Right atrium auricular region (tissue), 2 donors: Measurements from ENCODE around the gene RITA1. TPM values are rescaled to one million over a fixed set of nuclear protein-coding genes. Genes with fewer than 3 reads are reported as not detected.

Source experiments
- DNase-seq: peaks from one replicate; pipeline ENCODE4 v3.0.0-alpha.2; 2019; ENCODE audit warnings: low spot score
- H3K27ac ChIP-seq, 2 donors: fragments of 200-600 bp; sonication (generic); 1 replicate in 1 of 2; 2 replicates in 1 of 2; pipeline ENCODE4 v1.5.1; 2016 to 2019
- H3K27me3 ChIP-seq, 2 donors: fragments of 200-600 bp; sonication (generic); one replicate each; pipeline versions ENCODE4 v1.5.1 to v1.6.0; 2017 to 2019
- H3K36me3 ChIP-seq: fragments of 200-600 bp; sonication (generic); one replicate; pipeline ENCODE4 v1.5.1; 2016
- H3K4me1 ChIP-seq, 2 donors: fragments of 200-600 bp; sonication (generic); one replicate each; pipeline versions ENCODE4 v1.5.1 to v1.6.0; 2017 to 2019
- H3K4me3 ChIP-seq, 2 donors: fragments of 200-600 bp; sonication (generic); 1 replicate in 1 of 2; 2 replicates in 1 of 2; pipeline ENCODE4 v1.5.1; 2017 to 2019; ENCODE audit warnings: mild to moderate bottlenecking in 1 of 2, moderate library complexity in 1 of 2
- H3K9me3 ChIP-seq, 2 donors: fragments of 200-600 bp; sonication (generic); one replicate each; pipeline ENCODE4 v1.5.1; 2019
- total RNA-seq, 2 donors: library from RNA; depleted of rRNA; stranded (reverse); fragments of >200 nt; gene quantifications; one replicate each; pipeline ENCODE4 v1.1.0, GENCODE V29; 2016
- TF ChIP-seq, protein P1 (sequence below), 2 donors: fragments of 200-600 bp; sonication (generic); IDR thresholded peaks; one replicate each; pipeline ENCODE4 v1.5.1; 2019; ENCODE audit warnings: antibody characterized with exemption in 2 of 2

RITA1 gene
- total RNA-seq, 2 donors from 2014 or later, result 18.2 to 25.4 TPM

GRCh38 chr12:113224955-113225354 is 39.4 kb downstream of the RITA1 start:
- H3K4me3 ChIP-seq, result no peak overlapping the region
- peaks cover 12% of the 10 kb centered on the region for H3K36me3 ChIP-seq
- peaks cover 0 to 75% of the 10 kb centered on the region in 2 donors for H3K4me1 ChIP-seq
- H3K27me3 ChIP-seq, result no peaks in the 10 kb centered on the region
- H3K27ac ChIP-seq, result peak overlapping the region in 1 of 2 donors; percentile 90
- no peak for DNase-seq
- H3K9me3 ChIP-seq, result no peaks in the 10 kb centered on the region
- TF ChIP-seq, protein P1, sequence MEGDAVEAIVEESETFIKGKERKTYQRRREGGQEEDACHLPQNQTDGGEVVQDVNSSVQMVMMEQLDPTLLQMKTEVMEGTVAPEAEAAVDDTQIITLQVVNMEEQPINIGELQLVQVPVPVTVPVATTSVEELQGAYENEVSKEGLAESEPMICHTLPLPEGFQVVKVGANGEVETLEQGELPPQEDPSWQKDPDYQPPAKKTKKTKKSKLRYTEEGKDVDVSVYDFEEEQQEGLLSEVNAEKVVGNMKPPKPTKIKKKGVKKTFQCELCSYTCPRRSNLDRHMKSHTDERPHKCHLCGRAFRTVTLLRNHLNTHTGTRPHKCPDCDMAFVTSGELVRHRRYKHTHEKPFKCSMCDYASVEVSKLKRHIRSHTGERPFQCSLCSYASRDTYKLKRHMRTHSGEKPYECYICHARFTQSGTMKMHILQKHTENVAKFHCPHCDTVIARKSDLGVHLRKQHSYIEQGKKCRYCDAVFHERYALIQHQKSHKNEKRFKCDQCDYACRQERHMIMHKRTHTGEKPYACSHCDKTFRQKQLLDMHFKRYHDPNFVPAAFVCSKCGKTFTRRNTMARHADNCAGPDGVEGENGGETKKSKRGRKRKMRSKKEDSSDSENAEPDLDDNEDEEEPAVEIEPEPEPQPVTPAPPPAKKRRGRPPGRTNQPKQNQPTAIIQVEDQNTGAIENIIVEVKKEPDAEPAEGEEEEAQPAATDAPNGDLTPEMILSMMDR (IDR thresholded peaks at IDR 0.05), result no peak

- Histone ChIP-seq H3K27me3 (no peaks in the 10 kb centered on the region), H3K4me3 (no peak overlapping the region), H3K4me1 (peaks cover 0 to 86% of the 10 kb centered on the region in 2 donors), H3K9me3 (no peaks in the 10 kb centered on the region), H3K36me3 (peaks cover 19% of the 10 kb centered on the region), H3K27ac (peak overlapping the region; percentile 83 to 95)
- TF ChIP-seq, protein P1 (IDR thresholded peaks at IDR 0.05), result peak in 1 of 2 donors; percentile 33
- no peak for DNase-seq
Measured at GRCh38 chr12:113226696-113227568, 41.4 kb downstream of the RITA1 start.

DNA sequence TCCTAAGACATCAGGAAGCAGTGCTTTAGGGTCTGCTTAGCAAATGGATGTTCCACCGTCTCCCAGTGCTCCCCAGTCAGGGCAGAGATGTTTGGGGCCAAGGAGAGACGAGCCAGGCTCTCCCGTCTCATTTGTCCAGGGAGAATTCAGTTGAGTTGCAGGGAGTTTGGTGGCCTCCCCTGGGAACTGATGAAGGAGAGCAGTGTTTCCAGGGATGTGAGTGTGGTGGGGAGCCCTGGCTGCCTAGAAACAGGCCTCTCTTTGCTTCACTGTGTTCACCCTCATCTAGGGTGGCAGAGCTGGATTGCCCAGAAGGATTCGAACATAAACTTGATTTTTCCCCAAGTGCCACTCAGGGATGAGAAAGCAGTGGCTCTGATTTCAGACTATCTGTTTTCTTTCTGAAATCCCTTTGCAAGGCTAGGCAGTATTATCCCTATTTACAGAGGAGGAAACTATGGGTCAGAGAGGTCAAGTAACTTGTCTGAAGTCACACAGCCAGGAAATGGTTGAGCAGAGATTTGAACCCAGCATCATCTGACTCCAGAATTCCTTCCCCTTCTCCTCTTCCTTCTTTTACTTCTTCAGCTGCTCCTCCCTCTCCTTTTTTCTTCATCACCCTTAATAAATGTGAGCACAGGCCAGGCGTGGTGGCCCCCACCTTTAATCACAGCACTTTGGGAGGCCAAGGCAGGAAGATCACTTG is 42.3 kb downstream of the RITA1 start:
- Histone ChIP-seq H3K4me3 (no peak overlapping the region), H3K27me3 (no peaks in the 10 kb centered on the region), H3K36me3 (peaks cover 28% of the 10 kb centered on the region), H3K4me1 (peaks cover 0 to 86% of the 10 kb centered on the region in 2 donors), H3K9me3 (no peaks in the 10 kb centered on the region), H3K27ac (peak overlapping the region; percentile 83 to 95)
- no peak for DNase-seq
- TF ChIP-seq, protein P1 (IDR thresholded peaks at IDR 0.05), result no peak

DNA sequence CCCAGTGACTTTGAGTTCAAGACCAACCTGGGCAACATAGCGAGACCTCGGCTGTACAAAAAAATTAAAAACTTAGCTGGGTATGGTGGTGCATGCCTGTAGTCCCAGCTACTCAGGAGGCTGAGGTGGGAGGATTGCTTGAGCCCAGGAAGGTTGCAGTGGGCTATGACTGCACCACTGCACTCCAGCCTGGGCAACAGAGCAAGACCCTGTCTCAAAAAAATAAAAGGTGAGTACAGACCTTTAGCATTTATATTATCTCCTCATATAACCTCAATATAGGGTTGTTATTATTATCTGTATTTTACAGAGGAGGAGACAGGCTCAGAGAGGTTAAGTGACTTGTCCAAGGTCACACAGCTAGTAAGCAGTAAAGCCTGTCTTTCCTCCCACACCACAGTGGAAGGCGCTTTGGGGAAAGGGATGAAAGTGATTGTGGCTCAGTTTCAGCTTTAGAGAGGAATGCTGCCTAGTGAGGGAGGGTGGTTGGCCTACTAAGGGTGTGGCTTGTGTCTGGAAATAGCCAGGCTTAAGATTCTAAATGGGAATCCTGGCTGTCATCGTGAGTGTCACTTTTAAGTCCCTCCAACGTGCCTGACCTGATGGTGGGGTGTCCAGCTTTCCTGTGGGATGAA is 43.0 kb downstream of the RITA1 start:
- Histone ChIP-seq H3K27me3 (no peaks in the 10 kb centered on the region), H3K9me3 (no peaks in the 10 kb centered on the region), H3K27ac (peak overlapping the region; percentile 83 to 95), H3K4me1 (peaks cover 0 to 86% of the 10 kb centered on the region in 2 donors), H3K36me3 (peaks cover 32% of the 10 kb centered on the region), H3K4me3 (no peak overlapping the region)
- TF ChIP-seq, protein P1 (IDR thresholded peaks at IDR 0.05), result no peak
- DNase-seq, result no peak

DNA sequence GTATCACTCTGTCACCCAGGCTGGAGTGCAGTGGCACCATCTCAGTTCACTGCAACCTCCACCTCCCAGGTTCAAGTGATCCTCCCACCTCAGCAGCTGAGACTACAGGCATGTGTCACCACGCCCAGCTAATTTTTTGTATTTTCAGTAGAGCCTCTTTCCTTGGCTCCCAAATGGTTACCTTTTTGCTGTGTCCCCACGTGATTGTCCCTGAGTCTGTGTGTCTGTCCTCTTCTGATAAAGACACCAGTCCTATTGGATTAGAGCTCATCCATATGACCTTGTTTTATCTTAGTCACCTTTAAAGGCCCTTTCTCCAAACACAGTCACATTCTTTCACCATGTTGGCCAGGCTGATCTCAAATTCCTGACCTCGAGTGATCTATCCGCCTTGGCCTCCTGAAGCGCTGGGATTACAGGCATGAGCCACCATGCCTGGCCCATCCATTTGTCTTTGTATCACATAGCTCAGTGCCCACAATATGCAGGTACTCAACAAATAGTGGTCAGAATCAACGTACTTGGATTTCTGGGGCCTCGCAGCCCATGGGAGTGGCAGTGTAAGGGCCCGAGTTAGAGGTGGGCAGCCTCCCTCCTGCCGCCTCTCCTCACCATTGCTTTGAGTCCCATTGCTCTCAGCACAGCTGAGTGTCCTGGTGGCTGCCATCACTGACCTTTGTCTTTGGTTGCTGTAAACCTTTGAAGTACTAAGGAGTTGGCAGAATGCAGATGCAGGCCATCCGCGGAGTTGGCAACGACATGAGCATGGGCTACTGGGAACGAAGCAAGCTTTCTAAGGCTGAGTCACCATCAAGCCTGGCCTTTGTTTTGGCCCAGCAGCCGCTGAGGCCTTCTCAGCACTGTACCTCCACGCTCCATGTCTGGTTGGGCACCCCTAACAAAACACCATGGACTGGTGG is 45.1 kb downstream of the RITA1 start:
- no peak for DNase-seq
- peaks cover 42% of the 10 kb centered on the region for H3K36me3 ChIP-seq
- no peaks in the 10 kb centered on the region for H3K9me3 ChIP-seq
- H3K4me1 ChIP-seq, result peaks cover 0 to 79% of the 10 kb centered on the region in 2 donors
- H3K27me3 ChIP-seq, result no peaks in the 10 kb centered on the region
- peak overlapping the region; percentile 83 to 95 for H3K27ac ChIP-seq
- H3K4me3 ChIP-seq, result no peak overlapping the region
- TF ChIP-seq, protein P1 (IDR thresholded peaks at IDR 0.05), result no peak
